Lower leg skin (tissue), 4 donors: ENCODE data around the gene MMD. TPM values are rescaled to one million over a fixed set of nuclear protein-coding genes. Genes with fewer than 3 reads are reported as not detected.
"Not testable (repeated sequence)": the region's sequence is repeated elsewhere in the genome, so short reads cannot be mapped to it uniquely, and the experiment has no call there.

Source experiments
- DNase-seq, 2 donors: peaks; one replicate each; pipeline ENCODE4 v3.0.0-alpha.2; 2019; ENCODE audit warnings: low spot score in 2 of 2
- H3K4me3 ChIP-seq: fragments of 200-600 bp; sonication (generic); 2 replicates; pipeline ENCODE4 v1.5.1; 2017; ENCODE audit warnings: mild to moderate bottlenecking, low read depth; ENCODE audit not compliant: poor library complexity, severe bottlenecking
- POLR2A ChIP-seq, 2 donors: fragments of 450-650 bp; IDR thresholded peaks; one replicate each; pipeline ENCODE4 v1.6.1; 2016 to 2017; ENCODE audit warnings: antibody characterized with exemption in 2 of 2, mild to moderate bottlenecking in 1 of 2, moderate library complexity in 1 of 2
- WGBS, 2 donors: methylation state at CpG; one replicate each; pipeline ENCODE4 v1.1.5; 2018; 5-methylcytosine and 5-hydroxymethylcytosine counted together
- intact Hi-C: fragments of 100-400 bp; cut with DNase I; formaldehyde crosslinking; loops from one replicate; pipeline ENCODE4 v1.15.0; 2023; ENCODE audit warnings: low total_unique reads
- total RNA-seq, 4 donors: library from RNA; depleted of rRNA; stranded (reverse); fragments of >200 nt; gene quantifications; one replicate each; pipeline ENCODE4 v1.1.0, GENCODE V29; 2016
- TF ChIP-seq, protein P1 (sequence below), 3 donors: fragments of 450-650 bp; IDR thresholded peaks; one replicate each; pipeline ENCODE4 v1.5.1; 2016; ENCODE audit warnings: antibody characterized with exemption in 3 of 3, mild to moderate bottlenecking in 3 of 3, moderate library complexity in 2 of 3

MMD gene
- total RNA-seq, 4 donors from 2014 or later, result 3.2 to 9.7 (median 6.8) TPM

DNA sequence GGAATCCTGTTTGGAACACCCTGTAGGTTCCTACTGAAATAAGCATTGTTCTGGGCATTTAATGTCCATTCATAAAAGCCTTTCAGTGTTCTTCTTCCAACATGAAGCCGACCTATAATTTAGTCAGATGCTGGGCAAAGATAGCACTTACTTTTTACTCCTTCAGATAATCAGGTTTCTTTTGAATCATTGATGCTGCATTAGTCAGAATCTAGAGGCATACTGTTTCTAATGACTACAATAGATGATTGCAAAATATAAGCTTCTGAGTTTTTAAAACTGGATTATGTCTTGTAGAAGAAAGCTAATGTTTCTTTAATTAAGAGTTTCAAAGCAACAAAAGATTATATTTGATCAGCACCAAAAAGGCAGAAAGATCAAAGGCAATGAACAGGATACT, 16.0 kb downstream of the MMD start:
- no peak overlapping the region for H3K4me3 ChIP-seq
- intact Hi-C loops, result no loop called here
- 91 to 94% methylated on average over 1 of the region's 1 CpG for WGBS, 2 donors
- TF ChIP-seq, protein P1, sequence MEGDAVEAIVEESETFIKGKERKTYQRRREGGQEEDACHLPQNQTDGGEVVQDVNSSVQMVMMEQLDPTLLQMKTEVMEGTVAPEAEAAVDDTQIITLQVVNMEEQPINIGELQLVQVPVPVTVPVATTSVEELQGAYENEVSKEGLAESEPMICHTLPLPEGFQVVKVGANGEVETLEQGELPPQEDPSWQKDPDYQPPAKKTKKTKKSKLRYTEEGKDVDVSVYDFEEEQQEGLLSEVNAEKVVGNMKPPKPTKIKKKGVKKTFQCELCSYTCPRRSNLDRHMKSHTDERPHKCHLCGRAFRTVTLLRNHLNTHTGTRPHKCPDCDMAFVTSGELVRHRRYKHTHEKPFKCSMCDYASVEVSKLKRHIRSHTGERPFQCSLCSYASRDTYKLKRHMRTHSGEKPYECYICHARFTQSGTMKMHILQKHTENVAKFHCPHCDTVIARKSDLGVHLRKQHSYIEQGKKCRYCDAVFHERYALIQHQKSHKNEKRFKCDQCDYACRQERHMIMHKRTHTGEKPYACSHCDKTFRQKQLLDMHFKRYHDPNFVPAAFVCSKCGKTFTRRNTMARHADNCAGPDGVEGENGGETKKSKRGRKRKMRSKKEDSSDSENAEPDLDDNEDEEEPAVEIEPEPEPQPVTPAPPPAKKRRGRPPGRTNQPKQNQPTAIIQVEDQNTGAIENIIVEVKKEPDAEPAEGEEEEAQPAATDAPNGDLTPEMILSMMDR (IDR thresholded peaks at IDR 0.05), result no peak
- TF ChIP-seq POLR2A (IDR thresholded peaks at IDR 0.05), result no peak
- DNase-seq, result no peak

DNA sequence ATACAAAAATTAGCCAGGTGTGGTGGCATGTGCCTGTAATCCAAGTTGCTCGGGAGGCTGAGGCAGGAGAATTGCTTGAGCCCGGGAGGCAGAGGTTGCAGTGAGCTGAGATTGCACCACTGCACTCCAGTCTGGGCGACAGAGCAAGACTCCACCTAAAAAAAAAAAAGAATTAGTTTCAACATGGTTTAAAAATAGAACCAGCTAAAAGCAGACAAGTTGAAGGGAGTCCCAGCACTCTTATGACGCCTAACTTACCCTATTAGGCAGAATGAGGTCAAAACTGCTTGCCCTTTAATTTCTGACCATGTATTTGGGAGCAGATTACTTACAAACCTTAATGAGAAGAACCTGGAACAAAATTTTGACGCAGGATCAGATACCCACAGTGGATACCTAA, 17.4 kb downstream of the MMD start:
- H3K4me3 ChIP-seq, intact Hi-C loops, DNase-seq: not testable (repeated sequence)
- WGBS, 2 donors, result 87 to 92% methylated on average over 5 of the region's 5 CpGs

DNA sequence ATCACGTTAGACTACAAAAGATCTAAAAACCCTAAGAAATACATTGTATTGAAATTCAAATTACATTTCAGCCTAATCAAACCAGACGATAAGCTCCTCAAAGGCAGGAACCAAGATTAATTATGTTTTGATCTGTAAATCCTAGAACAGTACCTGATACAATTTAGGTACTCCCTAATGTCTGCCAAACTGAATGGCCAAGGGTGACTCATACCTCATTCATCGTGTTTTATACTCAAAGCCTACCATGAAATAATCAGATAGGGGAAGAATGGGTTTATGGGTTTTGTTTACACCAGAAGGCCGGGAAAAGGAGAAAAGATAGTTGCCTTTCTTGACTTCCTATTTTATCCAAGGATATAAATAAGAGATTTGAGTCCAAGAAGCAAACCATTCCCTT, 19.3 kb downstream of the MMD start:
- intact Hi-C loops, result no loop called here
- TF ChIP-seq POLR2A (IDR thresholded peaks at IDR 0.05), result no peak
- TF ChIP-seq, protein P1 (IDR thresholded peaks at IDR 0.05), result no peak
- WGBS, 2 donors, result 80 to 88% methylated on average over 4 of the region's 4 CpGs
- no peak overlapping the region for H3K4me3 ChIP-seq
- DNase-seq, result no peak

DNA sequence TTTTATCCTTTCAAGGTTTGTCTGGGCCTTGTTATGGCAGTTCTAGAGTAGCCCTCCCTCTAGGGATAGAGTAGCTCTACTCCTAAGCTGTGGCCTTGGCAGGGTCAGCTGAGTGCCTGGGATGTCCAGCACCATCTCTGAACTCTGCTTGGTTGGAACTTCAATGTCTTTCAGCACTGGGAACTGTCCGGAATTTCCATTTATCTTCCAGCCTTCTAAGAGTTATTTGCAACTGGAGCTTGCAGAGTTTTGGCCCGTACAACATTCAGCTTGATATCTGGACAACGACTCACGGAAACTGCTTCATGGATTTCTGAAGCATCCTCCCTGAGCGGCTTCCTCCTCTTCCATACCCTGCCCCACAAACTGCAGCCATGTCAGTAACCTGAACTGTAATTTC, 22.9 kb downstream of the MMD start:
- intact Hi-C loops, result no loop called here
- no peak overlapping the region for H3K4me3 ChIP-seq
- no peak for DNase-seq
- no peak for TF ChIP-seq POLR2A (IDR thresholded peaks at IDR 0.05)
- TF ChIP-seq, protein P1 (IDR thresholded peaks at IDR 0.05), result no peak
- 93 to 95% methylated on average over 5 of the region's 5 CpGs for WGBS, 2 donors

DNA sequence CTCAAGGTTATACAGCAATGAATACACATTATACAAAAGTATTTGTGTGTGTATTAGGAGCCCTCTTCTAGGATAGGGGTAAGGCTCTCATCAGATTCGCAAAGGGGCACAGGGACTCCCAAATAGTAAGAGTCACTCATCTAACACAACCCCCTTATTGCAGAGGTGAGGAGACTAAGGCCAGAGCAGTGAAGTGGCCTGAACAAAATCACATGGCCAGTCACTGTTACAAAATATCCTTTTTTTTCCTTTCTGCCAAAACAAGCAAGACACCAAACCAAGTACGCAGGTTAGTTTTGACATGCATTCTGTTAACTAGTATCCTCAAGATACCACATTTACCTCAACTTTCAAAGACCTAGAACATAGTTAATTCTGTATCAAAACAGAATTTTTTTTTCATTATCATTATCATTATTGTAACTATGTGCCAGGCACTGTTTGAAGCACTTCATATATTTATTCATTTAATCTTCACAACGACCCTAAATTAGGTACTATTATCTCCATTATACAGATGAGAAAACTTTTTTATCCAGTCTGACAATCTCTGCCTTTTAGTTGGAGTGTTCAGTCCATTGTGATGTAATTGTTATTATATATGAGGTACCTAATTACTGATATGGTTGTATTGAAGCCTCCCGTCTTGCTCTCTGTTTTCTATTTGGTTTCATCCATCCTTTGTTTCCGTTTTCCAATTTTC, 25.7 kb downstream of the MMD start:
- 96 to 97% methylated on average over 5 of the region's 5 CpGs for WGBS, 2 donors
- intact Hi-C loops, result no loop called here
- DNase-seq, result no peak
- no peak overlapping the region for H3K4me3 ChIP-seq
- TF ChIP-seq POLR2A (IDR thresholded peaks at IDR 0.05), result no peak
- TF ChIP-seq, protein P1 (IDR thresholded peaks at IDR 0.05), result no peak

DNA sequence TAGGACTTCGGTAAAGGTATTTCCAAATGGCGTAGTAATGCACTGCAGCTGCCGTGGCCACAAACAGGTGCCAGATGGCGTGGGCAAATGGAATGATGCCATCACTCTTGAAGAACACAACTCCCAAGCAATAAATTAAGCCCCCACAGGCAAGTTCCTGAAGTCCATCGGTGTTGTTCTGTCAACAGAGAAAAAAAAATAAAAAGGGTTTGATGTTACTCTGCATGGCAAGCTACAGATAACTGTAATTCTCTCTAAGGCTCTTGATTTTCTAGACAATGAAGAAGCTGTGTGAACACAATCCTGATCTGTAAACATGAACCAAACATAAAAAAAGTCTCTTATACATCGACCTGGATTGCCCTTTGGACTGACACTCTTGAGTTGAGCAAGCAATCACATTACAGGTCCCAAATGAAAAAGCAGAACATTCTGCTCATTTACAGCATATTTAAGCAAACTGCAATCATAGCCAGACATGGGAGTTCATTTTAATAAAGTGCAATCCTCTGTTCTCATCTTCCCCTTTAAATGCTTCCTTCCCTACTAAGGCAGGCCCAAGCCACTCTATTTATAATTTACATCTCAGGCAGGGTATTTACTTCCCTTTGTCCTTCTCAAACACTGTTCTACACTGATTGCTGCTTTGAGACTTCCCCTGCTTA, 27.1 kb downstream of the MMD start:
- no peak for TF ChIP-seq POLR2A (IDR thresholded peaks at IDR 0.05)
- TF ChIP-seq, protein P1 (IDR thresholded peaks at IDR 0.05), result no peak
- intact Hi-C loops, result no loop called here

More for the DNA sequence above, 27.1 kb downstream of the MMD start:
- H3K4me3 ChIP-seq, result no peak overlapping the region
- DNase-seq, result no peak
- WGBS, 2 donors, result 67 to 73% methylated on average over 6 of the region's 6 CpGs
